NT2/D1 (cell line): ENCODE measurements around the gene RUNX1.

Experiments
- SUZ12 ChIP-seq: IDR thresholded peaks from 2 replicates; pipeline ENCODE4 v1.6.1; 2011; ENCODE audit not compliant: insufficient read length, insufficient read depth; ENCODE audit errors: extremely low read depth
- YY1 ChIP-seq: IDR thresholded peaks from 2 replicates; pipeline ENCODE4 v1.6.1; 2011; ENCODE audit not compliant: insufficient read length, insufficient read depth
- ZNF274 ChIP-seq: IDR thresholded peaks from 2 replicates; pipeline ENCODE4 v1.6.1; 2011; ENCODE audit warnings: mild to moderate bottlenecking, low read depth, low read length

- TF ChIP-seq ZNF274, result no peak
- TF ChIP-seq YY1, result no peak
- TF ChIP-seq SUZ12, result no peak
Observed at GRCh38 chr21:34924194-34924593, 124.9 kb downstream of the RUNX1 start.
